Right lobe of liver (tissue), 6 donors: Measurements from ENCODE around the gene MAGEA11. TPM values are rescaled to one million over a fixed set of nuclear protein-coding genes. Genes with fewer than 3 reads are reported as not detected.
"Not testable (repeated sequence)": the region's sequence is repeated elsewhere in the genome, so short reads cannot be mapped to it uniquely, and the experiment has no call there.

Source experiments
- ATAC-seq, 4 donors: fragments of 200-7000 bp; cut with Tn5 transposase; one replicate each; pipeline ENCODE4 v1.9.1; 2020; ENCODE audit warnings: mild to moderate bottlenecking in 4 of 4, moderate library complexity in 4 of 4
- DNase-seq, 3 donors: peaks; one replicate each; pipeline ENCODE4 v3.0.0-alpha.2; 2020
- H3K27ac ChIP-seq, 3 donors: fragments of 200-600 bp; one replicate each; pipeline ENCODE4 v1.8.0; 2022
- H3K27me3 ChIP-seq, 2 donors: fragments of 200-600 bp; one replicate each; pipeline ENCODE4 v1.8.0; 2022
- H3K36me3 ChIP-seq, 4 donors: fragments of 200-600 bp; sonication (generic) in 1 of 4; one replicate each; pipeline versions ENCODE4 v1.5.1 to v1.8.0; 2017 to 2022; ENCODE audit warnings: control low read depth in 1 of 4
- H3K4me1 ChIP-seq, 4 donors: fragments of 200-600 bp; sonication (generic) in 1 of 4; one replicate each; pipeline versions ENCODE4 v1.5.1 to v1.8.0; 2017 to 2022; ENCODE audit warnings: control low read depth in 1 of 4
- H3K4me3 ChIP-seq, 3 donors: fragments of 200-600 bp; one replicate each; pipeline ENCODE4 v1.8.0; 2022
- H3K9me3 ChIP-seq, 4 donors: fragments of 200-600 bp; sonication (generic) in 1 of 4; one replicate each; pipeline versions ENCODE4 v1.5.1 to v1.8.0; 2017 to 2022; ENCODE audit warnings: control low read depth in 1 of 4
- CTCF ChIP-seq, 4 donors: fragments of 200-600 bp in 3 of 4; fragments of 450-650 bp in 1 of 4; IDR thresholded peaks; one replicate each; pipeline versions ENCODE4 v1.5.1 to v1.8.0; 2016 to 2022; ENCODE audit warnings: antibody characterized with exemption in 4 of 4, mild to moderate bottlenecking in 2 of 4
- POLR2A ChIP-seq: fragments of 450-650 bp; IDR thresholded peaks from one replicate; pipeline ENCODE4 v1.6.1; 2017; ENCODE audit warnings: antibody characterized with exemption, mild to moderate bottlenecking
- WGBS: methylation state at CpG from one replicate; pipeline ENCODE4 v1.1.6; 2018; ENCODE audit warnings: low coverage, low lambda C conversion rate; ENCODE audit not compliant: insufficient coverage; ENCODE audit errors: missing lambda C conversion rate; 5-methylcytosine and 5-hydroxymethylcytosine counted together
- intact Hi-C, 2 donors: fragments of 100-400 bp; cut with DNase I; formaldehyde crosslinking; loops; one replicate each; pipeline versions ENCODE4 v1.11.2 to v1.14.1; 2022
- total RNA-seq, 6 experiments: library from RNA; depleted of rRNA in 2 of 6; stranded (reverse); fragments of >200 nt in 2 of 6; fragmentation: NEBNext Ultra II Directional in 3 of 6; extraction: Animal tissue kit (Norgen Biotek cat#: 25700) in 3 of 6; gene quantifications; one replicate each; pipeline versions ENCODE4 v1.1.0 to v1.2.4, GENCODE V29; 2016 to 2023
- donor health status: DM: no; HTN: yes; CAD: no.
- donor health status: DM: no; HTN: no; CAD: no.
- donor health status: DM: no; HTN: no; CAD: no.
- donor health status: DM: no; HTN: yes; CAD: no.
- donor health status: DM: no; HTN: yes; CAD: no.

Gene MAGEA11
- total RNA-seq, 6 experiments from 2014 or later: not detected

- no peak for ATAC-seq
- Histone ChIP-seq H3K36me3 (no peaks in the 10 kb centered on the region), H3K4me1 (no peaks in the 10 kb centered on the region), H3K27ac (no peak overlapping the region), H3K27me3 (no peaks in the 10 kb centered on the region), H3K4me3 (no peak overlapping the region), H3K9me3 (no peaks in the 10 kb centered on the region)
- intact Hi-C loops: no loop called here
- no peak for DNase-seq
- no peak for TF ChIP-seq CTCF (IDR thresholded peaks at IDR 0.05)
- TF ChIP-seq POLR2A: no peak
- WGBS: 80% methylated on average over 2 of the region's 3 CpGs
Observed at GRCh38 chrX:149716632-149717031, 4.8 kb downstream of the MAGEA11 start.

GRCh38 chrX:149717803-149718202 is 5.9 kb downstream of the MAGEA11 start:
- WGBS: 49% methylated on average over 5 of the region's 5 CpGs
- H3K9me3 ChIP-seq: no peaks in the 10 kb centered on the region
- H3K4me1 ChIP-seq: no peaks in the 10 kb centered on the region
- H3K36me3 ChIP-seq: no peaks in the 10 kb centered on the region
- no peak for DNase-seq
- TF ChIP-seq CTCF (IDR thresholded peaks at IDR 0.05) (no peak), POLR2A (no peak)
- ATAC-seq: no peak
- H3K27me3 ChIP-seq: no peaks in the 10 kb centered on the region
- intact Hi-C loops: no loop called here
- no peak overlapping the region for H3K27ac ChIP-seq
- H3K4me3 ChIP-seq: no peak overlapping the region

GRCh38 chrX:149718757-149719156 is 6.9 kb downstream of the MAGEA11 start:
- H3K27ac ChIP-seq: no peak overlapping the region
- 44% methylated on average over 1 of the region's 1 CpG for WGBS
- H3K4me3 ChIP-seq: no peak overlapping the region
- TF ChIP-seq CTCF (IDR thresholded peaks at IDR 0.05): no peak
- TF ChIP-seq POLR2A: no peak
- ATAC-seq (no peak), DNase-seq (no peak)
- no peaks in the 10 kb centered on the region for H3K36me3 ChIP-seq
- intact Hi-C loops: no loop called here
- no peaks in the 10 kb centered on the region for H3K9me3 ChIP-seq
- no peaks in the 10 kb centered on the region for H3K27me3 ChIP-seq
- no peaks in the 10 kb centered on the region for H3K4me1 ChIP-seq

- TF ChIP-seq POLR2A (no peak), CTCF (IDR thresholded peaks at IDR 0.05) (no peak)
- WGBS: 76% methylated on average over 15 of the region's 19 CpGs
- Histone ChIP-seq H3K36me3 (no peaks in the 10 kb centered on the region), H3K27ac (no peak overlapping the region), H3K4me1 (no peaks in the 10 kb centered on the region), H3K4me3 (no peak overlapping the region), H3K9me3 (no peaks in the 10 kb centered on the region), H3K27me3 (no peaks in the 10 kb centered on the region)
- intact Hi-C loops: no loop called here
- DNase-seq (no peak), ATAC-seq (peak in 2 of 4 donors; percentile 40 to 64)
Observed at GRCh38 chrX:149720021-149720689, 8.3 kb downstream of the MAGEA11 start.

- ATAC-seq, intact Hi-C loops: not testable (repeated sequence)
Observed at GRCh38 chrX:149721241-149721640, 9.4 kb downstream of the MAGEA11 start.

More at GRCh38 chrX:149721241-149721640, 9.4 kb downstream of the MAGEA11 start:
- not testable (repeated sequence) for H3K27ac ChIP-seq, H3K4me1 ChIP-seq, H3K27me3 ChIP-seq, H3K36me3 ChIP-seq, H3K4me3 ChIP-seq, H3K9me3 ChIP-seq, DNase-seq
- WGBS: 35% methylated on average over 5 of the region's 7 CpGs
